CD4-positive, alpha-beta T cell treated with Interleukin-15 for 1 hour (primary cell): ENCODE measurements around the gene ITGA5.
A peak's percentile ranks its signal among the peaks of the same experiment; 100 is the strongest.
"Not testable (repeated sequence)": the region's sequence is repeated elsewhere in the genome, so short reads cannot be mapped to it uniquely, and the experiment has no call there.

Experiments
- DNase-seq: peaks from one replicate; pipeline ENCODE4 v3.0.0-alpha.2; 2020

Gene ITGA5

DNA sequence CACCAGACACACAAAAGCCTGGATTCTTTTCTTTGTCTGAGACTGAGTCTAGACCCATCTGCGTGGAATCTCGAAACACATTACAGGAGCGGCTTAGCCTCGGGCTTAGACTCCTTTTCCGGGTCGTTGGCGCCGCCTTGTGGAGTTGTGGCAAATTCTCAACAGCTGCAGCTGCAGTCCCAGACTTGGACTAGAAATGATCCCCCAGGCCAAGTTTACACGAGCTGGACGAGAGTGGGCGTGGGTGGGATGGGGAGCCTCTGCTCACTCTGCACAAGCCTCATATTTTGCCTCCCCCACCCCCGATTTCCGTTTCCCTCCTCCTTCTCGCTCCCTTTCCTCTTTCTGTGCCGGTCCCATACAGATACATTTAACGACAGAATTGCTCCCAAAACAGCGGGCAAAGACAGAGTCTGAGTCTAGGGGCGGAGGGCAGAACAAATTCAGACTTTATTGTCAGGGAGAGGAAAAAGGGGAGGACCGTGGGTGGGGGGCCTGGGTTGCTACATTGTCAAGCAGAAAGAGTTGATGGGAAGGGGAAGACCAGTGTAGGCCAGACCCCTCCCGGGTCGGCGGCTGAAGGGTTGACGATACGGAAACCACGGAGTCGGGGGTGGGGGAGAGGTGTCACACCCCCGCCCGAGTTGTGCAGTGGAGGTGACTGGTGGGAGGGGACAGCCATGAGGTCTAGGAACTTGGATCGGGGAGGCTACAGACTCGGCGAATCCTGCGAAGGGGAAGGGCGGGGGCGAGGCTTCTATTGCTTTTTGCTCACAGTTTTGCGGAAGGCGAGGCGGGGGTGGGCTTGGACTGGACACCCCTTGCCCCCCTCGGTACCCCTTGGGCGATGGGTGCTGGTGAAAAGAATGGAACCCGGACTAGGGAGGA is 50.1 kb downstream of the ITGA5 start:
- DNase-seq = peak; percentile 85

DNA sequence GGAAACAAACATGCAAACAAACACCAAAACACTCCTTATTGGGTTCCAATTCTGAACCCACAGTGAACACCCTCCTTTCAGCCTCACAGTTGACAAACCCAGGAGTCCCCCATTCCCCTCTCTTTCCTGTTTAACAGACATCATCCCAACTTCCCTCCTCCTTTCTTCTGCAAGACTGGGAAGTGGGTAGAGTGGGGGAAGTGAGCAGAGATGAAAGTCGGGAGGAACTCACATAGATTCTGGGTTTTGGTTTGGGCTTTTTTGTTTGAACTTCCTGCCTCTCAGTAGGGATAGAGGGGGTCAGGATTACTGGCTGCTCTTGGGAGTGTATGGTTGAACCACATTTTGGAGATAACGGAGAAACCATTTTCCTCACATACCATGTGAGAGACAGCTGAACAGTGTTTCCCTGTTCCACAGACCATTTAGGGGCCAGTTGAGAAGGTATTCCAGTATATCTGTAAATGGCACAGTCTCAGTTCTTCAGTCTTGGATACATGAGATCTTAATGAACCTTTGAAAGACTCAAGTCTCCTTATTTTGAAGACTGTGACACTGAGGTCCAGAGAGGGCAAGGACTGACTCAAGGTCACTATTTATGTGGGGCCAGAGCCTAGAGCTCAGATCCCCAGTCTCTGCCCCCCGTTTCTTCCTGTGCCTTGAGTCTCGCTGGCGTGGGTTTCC is 50.9 kb downstream of the ITGA5 start:
- no peak for DNase-seq

DNA sequence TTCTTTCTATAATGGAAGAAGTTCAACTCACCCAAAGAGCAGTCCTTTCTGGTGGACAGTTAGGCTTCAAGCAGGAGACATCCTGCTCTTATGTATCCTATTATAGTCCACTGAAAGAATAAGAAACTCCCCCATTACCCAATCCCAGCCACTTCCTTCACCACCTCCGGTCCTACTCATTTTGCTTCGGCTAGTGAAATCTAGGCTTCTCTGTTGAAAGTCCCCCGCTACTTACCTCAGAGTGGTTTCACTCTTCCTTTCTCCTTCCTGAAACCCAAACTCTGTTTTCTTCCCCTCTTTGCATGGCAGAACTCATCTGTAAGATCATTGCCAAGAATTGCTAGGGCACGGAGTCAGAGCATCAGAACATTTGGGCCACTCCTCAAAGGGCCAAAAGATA is 54.7 kb downstream of the ITGA5 start, which contains the start of gene GPR84:
Gene GPR84 (minus strand): TSS at position 74 of the 400 bp plus-strand sequence. CDS start 635 bp downstream, outside the sequence.
- DNase-seq = peak; percentile 44

DNA sequence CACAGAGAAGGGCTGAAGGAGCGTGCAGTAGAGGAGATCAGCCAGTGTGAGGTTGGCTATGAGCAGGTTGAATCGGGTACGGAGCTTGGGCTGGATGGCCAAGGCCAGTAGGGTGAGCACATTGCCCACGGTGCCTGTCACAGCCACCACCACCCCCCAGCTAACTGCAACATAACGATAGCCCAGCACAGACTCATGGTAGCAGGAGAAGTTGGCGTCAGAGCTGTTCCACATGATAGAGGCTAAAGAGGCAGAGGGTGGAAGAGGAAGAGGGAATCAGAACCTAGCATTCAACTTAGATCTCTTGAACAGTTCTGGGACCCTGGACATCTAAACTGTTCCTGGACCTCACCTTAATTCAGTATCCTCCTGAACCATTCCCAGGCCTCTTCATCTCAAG is 55.4 kb downstream of the ITGA5 start:
- no peak for DNase-seq

DNA sequence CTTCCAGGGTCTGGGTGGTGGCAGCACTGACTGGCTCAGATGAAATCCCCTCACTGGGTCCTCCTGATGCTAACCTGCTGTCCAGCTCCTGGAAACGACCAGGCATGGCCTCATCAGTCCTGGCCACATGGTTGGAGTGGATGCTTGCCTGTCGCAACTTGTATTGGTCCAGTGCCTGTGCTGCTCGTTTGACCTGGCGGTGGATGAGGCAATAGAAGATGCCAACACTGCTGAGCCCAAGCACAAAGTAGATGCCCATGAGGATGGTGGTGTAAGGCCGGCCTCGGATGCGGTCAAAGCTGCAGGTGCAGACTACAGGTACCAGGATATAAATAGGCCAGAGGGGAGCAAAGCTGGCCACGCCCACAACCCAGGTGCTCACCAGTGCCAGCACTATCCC is 56.0 kb downstream of the ITGA5 start:
- DNase-seq = no peak

DNA sequence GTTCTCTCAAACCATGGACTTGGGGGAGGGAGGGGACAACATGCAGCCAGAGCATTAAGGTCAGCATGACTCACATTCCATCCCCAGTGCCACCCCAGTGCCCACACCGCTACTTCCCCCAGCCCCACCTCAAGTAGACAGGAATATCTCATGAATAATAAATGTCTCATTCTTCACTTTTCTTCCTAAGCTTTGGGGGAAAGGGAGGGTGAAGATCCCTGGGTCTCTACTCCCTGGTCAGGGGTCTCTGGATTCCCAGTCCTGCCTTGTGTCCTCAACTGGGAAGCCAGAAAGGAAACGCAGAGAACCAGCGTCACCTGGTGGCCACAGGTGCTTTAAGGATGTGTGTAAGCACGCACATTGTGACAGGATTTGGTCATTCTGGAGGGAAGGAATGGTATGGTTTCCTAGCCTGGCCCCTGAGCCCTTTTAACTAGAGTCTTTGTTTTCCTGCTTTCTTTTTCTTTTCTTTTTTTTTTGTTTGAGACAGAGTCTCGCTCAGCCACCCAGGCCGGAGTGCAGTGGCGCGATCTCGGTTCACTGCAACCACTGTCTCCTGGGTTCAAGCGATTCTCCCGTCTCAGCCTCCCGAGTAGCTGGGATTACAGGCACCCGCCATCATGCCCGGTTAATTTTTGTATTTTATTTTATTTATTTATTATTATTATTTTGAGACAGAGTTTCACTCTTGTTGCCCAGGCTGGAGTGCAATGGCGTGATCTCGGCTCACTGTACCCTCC is 58.2 kb downstream of the ITGA5 start:
- peak; percentile 60 for DNase-seq

DNA sequence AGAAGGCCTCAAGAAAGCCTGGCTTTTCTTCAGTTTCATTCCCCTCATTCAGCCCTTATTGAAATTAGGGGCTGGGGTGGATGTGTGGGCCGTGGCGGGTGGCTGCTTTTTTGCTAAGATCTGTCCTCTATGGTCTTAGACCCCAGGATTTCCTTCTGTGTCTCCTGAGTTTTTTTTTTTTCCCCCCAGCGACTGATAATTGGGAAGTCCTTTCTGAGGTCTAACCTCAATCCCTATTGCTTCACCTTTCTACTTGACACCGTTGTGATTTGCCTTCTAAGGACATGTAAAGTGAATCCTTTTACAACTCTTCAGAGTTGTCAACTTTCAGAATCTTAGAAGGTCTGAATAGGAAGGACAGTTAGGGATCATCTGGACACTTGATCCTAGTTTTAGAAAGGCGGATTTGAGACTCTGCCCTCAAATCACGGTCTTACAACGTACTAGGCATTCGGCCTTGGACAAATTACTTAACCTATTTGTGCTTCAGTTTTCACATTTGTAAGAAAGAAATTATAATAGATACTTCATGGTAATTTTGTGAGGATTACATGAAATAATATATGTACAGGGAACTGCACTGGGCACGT is 59.2 kb downstream of the ITGA5 start:
- no peak for DNase-seq

DNA sequence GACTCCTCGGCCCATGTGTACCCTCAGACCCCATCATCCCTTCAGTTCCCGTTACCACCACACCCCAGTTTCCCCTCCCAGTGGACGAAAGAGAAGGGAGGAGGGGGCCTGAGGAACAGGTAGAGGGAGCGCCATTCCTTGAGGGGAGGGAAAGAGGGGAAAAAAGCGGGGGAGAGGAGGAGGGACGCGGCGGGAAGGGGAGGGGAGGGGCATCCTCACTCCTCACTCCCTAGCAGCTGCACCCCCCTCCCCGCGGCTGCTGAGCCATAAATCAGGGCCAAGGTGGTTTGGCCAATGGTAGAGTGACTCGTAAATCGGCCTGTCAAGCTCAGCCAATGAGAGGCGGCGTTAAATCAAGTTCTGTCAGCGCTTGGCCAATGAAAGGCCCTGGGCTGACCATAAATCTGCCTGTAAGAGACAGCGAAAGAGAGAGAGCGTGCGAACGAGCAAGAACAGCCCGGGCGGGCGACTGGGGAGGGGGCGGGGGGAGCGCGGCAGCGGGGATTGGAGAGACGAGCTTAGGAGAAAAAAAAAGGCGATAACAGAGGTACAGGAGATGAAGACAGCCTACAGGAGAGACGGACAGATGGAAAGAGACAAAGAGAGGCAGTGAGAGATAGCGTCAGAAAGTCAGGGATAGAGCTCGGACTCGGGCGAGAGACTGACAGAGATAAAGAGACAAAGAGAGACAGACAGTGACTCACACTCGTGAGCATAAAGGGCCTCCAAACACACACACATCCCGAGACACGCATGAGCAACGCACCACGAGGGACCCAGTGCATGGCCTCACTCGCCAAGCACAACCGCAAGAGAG is 59.9 kb downstream of the ITGA5 start:
- peak; percentile 97 for DNase-seq

DNA sequence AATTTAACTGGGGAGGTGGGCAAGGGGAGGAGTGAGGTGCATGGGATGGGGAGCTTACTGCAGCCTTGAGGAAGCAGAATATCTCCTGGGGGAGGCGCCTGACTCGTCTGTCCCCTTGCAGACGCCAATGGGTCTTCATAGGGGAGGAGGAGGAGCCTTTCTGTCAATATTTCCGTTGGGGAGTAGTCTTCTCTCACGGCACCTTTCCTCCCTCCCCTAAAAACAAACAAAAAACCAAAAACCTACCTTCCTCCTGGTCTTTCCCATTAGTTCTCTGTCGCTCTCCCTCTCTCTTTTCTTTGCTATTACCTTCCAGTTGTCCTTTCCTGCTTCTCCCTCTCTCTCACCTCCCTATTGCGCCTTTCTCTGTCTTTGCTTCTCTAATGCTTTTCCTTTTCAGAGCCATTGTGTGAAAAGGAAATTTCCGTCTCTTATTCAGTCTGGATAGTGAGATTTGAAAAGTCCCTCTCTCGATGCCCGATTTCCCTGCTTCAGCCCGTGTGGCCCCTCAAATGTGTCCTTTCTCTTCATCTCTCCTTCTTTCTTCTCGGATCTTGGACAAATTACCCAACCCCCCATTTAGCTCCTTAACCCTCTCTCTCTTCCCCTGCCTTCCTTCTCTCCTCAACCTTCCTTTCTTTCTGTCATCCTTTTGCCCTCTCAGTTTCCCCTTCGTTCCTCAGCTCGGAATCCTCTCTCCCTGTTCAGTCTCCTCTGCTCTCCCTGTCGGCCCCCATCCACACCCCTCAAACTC is 60.7 kb downstream of the ITGA5 start:
- no peak for DNase-seq

DNA sequence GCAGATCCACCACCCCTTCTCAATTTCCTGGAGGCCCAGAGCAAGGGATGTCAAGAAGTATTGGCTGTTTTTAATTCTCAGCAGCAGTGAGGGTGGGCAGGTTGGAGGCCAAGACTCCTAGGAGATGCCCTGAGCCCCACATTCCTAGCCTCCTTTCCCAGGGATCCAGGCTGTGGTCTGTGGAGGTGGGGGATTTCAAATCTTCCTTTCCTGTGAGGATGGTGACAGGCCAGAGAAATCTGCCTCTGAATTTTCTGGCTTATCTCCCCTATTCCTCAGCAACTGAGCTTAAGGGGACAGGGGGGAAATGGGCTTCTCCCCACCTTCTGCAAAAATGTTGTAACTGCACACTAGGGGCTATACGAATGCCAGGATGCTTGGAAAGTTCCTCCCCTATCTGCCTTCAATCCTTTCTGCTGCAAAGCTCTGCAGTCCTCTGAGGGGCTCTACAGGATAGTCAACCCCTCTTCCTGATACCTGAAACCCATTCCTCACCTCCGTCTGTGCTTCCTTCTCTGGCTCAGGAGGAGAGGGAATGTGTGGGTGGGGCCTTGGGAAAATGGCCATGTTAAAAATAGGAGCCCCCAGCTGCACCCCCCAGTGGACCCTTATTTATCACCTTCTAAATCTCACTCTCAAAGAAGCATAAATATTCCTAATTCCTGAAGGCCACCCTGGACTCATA is 61.4 kb downstream of the ITGA5 start:
- DNase-seq = no peak

DNA sequence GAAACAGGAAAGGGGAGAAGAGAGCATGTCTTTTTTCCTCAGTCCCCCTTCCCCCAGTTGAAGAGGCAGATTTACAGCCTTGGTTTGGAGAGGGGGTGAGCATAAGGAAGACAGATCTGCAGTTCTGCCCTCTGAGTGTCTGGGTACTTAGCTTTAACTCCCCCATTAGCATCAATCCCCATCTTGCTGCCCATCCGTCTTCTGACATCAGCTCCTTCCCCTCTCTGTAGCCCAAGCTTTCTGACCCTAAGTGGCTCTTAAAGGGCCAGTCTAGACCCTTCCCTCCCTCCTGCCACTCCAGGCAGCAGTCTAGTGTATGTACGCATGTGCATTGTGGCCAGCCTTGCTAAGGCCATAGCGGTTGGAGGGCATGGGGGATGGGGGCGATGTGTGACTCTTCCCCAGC is 62.1 kb downstream of the ITGA5 start:
- DNase-seq = no peak

DNA sequence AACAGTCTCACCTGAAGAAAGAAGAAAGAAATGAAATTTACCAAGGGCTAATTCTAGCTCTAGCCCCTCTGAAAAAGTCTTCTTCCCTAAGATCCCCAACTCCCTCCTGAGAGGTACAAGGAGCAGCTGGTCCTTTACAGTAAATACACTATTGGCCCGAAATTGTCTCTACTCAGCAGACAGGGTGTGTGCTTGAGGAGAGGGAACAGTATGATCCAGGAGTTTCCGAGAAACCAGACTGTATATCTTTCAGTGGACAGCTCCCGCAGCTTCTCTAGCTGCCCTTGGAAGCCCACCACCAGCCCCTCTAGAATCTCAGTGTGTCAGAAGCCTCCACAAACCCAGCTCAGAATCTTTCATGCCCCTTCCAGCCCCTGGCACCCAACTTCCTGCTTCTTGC is 62.8 kb downstream of the ITGA5 start:
- no peak for DNase-seq

DNA sequence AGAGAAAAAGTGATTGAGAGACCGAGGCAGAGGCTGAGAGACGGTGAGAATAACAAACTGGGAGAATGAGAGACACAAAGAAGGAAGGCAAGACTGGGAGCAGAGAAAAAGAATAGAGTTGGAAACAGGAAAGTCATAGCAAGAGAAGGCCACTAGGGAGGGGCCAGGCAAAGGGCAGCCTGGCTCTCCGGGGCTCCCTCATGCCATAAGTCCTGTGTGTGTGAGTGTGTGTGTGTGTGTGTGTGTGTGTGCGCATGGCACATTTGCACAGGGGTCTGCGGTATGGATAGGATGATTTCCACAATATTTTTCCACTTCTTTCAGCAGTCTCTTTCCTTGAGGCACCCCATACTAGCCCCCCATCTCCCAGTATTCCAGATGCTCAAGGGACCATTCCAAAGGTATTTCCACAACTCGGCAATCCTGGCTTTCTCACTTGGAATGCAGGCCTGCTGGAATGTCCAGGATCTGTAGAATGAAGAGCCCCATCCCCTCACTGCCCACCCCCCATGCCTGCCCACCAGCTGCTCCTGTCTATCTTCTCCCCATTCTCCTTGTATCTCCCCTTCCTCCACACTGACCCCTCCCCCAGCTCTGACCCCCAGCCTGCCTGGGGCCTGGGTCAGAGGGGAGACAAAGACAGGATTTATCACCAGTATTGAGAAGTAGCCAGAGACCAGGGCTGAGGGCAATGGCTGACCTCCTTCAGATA is 63.8 kb downstream of the ITGA5 start:
- no peak for DNase-seq

DNA sequence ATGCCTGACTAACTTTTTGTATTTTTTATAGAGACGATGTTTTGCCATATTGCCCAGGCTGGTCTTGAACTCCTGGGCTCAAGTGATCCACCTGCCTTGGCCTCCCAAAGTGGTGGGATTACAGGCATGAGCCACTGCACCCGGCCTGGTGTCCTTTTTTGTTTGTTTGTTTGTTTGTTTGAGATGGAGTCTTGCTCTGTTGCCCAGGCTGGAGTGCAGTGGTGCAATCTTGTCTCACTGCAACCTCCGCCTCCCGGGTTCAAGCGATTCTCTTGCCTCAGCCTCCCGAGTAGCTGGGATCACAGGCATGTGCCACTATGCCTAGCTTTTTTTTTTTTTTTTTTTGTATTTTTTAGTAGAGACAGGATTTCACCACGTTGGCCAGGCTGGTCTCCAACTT is 64.8 kb downstream of the ITGA5 start:
- not testable (repeated sequence) for DNase-seq

DNA sequence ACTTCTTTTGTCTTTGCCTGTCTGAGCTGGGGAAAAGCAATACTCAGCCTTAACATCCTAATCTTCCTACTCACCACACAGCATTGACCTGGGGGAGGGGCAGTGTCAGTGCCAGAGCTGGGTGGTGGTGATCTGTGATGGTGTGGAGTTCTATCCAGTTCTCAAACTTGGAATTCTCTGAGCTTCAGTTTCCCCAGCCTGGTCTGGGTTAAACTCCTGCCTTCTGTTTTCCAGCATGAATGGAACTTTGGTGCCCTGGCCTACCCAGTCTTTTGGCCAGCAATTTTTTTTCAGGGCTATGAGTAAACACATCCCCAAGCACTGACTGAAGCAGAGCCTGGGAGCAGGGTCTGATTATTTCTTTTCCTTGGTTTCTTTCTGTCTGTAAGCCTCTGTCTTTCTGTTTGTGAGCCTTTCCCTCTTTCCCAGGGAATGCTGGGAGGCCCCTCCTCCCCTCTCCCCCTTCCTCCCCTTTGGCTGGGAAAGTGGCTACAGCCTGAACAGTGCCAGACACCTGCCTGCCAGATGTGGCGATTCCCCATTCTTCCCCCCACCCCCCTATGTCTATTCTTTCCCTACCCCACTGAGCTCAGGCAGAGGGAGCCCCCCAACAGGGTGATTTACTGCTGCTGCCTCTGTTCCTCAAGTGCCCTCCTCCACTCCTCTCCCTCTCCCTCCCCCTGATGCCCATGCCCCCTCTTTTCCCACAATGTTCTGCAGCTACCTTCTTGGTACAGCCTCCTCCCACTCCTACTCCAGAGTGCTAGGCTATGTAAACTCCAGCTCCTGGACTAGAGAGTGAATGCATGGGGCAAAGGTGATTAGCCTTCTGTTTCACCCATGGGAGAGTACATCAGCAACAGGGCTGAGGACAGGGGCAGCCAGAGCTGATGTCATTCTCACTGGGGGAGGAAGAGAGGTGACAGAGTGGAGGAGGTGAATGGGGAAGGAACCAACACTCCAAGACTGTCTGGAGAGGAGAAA is 65.9 kb downstream of the ITGA5 start:
- no peak for DNase-seq

DNA sequence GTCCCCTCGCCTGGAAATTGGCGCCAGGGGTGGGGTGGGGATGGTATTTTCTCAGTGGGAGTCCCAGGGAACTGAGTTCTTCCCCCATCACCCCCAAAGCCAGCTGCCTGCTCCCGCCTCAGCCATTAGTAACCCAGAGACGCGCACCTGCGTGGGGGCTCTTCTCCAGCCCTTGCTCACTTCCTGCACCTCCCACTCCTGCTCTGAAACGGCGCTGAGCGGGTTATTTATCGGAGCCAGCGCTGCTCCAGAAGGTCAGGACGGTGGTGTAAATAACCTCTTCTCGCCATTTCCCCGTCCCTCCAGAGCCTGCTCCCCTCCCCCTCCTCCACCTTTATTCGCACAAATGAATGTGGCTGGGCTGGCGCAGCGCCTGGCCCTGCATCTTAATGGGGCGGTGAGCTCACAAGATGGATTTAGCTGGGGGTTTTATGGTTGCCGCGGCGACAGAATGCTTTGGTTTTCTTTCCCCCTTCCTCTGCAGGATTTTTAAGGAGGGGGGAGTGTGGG is 67.0 kb downstream of the ITGA5 start:
- no peak for DNase-seq

DNA sequence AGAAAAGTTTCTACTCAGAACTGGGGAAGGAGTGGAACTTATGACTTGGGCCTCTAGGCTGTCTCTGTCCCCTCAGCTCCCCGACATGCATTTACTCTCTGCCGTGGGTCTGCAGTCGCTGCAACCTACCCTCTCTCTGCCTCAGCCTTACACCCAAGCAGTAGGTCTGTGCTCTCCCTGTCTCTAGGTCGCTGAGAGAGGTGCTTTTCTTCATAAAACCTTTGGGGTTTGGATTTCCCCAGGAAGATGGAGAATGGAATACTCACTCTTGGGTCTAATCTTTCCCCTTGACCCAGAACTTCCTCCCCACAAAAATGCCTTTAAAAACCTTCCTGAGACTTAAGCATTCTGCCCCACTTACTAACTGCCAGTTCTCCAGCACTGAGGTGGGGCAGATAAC is 67.7 kb downstream of the ITGA5 start:
- DNase-seq = no peak

DNA sequence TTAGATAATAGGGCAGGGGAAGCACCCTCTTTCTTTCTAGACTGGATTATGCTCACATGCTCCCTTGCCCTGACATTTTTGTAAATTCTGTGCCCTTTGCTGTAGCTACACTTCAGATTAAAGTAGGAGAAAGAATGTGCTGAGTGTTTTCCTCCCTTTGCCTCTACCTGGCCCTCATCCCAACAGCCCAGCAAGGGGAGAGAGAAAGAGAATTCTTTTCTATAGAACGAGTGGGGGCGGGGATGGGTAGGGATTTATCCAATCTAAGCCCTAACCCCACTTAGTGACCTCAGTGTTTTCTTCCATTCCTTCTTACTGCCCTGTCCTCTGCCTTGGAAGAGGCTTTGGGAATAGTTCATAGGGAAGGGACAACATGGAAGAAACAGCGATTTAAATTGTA is 68.3 kb downstream of the ITGA5 start:
- DNase-seq = no peak

DNA sequence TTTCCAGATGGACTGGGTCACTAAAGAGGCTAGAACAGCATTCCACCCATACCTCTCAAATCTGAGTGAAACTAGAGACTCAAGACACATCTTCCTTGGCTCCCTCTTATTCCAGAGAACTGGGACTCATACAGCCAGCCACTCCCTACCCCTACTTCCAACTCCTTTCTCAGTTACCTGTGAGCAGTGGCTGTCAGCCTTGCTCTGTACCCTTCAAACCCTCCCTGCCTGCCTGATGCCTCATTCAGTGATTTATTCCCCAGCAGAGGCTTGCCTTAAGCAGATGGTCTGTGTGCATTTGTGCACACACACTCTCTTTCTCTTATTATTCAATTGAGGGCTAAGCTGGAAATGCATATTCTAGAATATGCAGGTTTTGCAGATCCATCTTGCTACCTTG is 69.4 kb downstream of the ITGA5 start:
- no peak for DNase-seq
